Measurements from ENCODE around the gene KCTD11. TPM values are rescaled to one million over a fixed set of nuclear protein-coding genes. Genes with fewer than 3 reads are reported as not detected.

The KCTD11 gene
- total and polyA plus RNA-seq, 8 donors, result 3.4 to 7.2 (median 5.3) TPM

DNA sequence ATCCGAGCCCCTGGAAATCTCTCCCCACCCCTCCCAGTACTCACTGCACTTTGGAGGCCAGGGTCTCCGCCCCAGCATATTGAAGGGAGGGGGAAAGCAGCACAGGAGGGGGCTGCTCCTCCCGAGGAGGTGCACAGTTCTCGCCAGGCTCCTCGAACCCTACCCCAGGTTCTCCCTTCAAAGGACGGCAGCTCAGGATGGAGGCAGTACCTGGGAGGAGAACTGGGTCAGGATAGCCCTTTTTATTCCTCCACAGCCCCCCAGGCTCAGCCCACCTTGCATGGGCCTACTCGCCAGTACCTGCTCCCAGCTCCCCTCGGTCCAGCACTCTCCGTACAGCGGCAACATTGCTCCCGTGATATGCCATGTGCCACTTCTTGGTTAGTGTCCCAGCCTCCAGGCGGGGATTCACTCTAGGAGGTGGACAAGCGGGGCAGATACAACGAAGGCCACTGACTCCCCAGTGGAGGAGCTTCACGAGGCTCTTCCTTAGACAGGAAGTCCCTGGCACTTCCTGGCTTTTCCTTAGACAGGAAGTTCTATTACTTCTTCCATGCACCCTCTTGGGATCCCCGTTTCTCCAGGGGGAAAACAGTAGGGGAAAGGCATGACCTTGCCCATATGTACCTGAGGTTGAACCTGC is 34.7 kb upstream of the KCTD11 start:
- H3K27ac ChIP-seq, result no peak overlapping the region
- no peaks in the 10 kb centered on the region for H3K9me3 ChIP-seq
- FAIRE-seq (no peak), DNase-seq (peak in 2 of 6 donors; percentile 45 to 55), ATAC-seq (no peak)
- H3K27me3 ChIP-seq, result no peaks in the 10 kb centered on the region
- peaks cover 12 to 23% (median 15%) of the 10 kb centered on the region in 3 donors for H3K4me1 ChIP-seq
- no peak overlapping the region for H3K4me3 ChIP-seq
- intact Hi-C loops (cut with DNase I), result loop anchor here in 1 of 3 donors (10.0 kb wide), 1 partner anchor 52 kb away; the partner anchor contains the start of gene CLDN7
- WGBS, 2 donors, result 82 to 90% methylated on average over 16 of the region's 16 CpGs
- TF ChIP-seq, protein P1, sequence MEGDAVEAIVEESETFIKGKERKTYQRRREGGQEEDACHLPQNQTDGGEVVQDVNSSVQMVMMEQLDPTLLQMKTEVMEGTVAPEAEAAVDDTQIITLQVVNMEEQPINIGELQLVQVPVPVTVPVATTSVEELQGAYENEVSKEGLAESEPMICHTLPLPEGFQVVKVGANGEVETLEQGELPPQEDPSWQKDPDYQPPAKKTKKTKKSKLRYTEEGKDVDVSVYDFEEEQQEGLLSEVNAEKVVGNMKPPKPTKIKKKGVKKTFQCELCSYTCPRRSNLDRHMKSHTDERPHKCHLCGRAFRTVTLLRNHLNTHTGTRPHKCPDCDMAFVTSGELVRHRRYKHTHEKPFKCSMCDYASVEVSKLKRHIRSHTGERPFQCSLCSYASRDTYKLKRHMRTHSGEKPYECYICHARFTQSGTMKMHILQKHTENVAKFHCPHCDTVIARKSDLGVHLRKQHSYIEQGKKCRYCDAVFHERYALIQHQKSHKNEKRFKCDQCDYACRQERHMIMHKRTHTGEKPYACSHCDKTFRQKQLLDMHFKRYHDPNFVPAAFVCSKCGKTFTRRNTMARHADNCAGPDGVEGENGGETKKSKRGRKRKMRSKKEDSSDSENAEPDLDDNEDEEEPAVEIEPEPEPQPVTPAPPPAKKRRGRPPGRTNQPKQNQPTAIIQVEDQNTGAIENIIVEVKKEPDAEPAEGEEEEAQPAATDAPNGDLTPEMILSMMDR (IDR thresholded peaks at IDR 0.05), result no peak
- peaks cover 0 to 37% (median 28%) of the 10 kb centered on the region in 3 donors for H3K36me3 ChIP-seq

- FAIRE-seq, result no peak
- peak in 2 of 6 donors; percentile 15 to 70 for DNase-seq
- Histone ChIP-seq H3K27me3 (no peaks in the 10 kb centered on the region), H3K4me1 (peaks cover 7 to 18% (median 15%) of the 10 kb centered on the region in 3 donors), H3K9me3 (no peaks in the 10 kb centered on the region), H3K4me3 (no peak overlapping the region), H3K36me3 (peaks cover 0 to 39% (median 18%) of the 10 kb centered on the region in 3 donors), H3K27ac (no peak overlapping the region)
- intact Hi-C loops (cut with DNase I), result loop anchor here in 1 of 3 donors (10.0 kb wide), 1 partner anchor 53 kb away; the partner anchor contains the start of gene CLDN7
- no peak for ATAC-seq
- TF ChIP-seq, protein P1 (IDR thresholded peaks at IDR 0.05), result no peak
- WGBS, 2 donors, result 91 to 93% methylated on average over 13 of the region's 13 CpGs
Observed at GRCh38 chr17:7318121-7318860, 33.7 kb upstream of the KCTD11 start.

DNA sequence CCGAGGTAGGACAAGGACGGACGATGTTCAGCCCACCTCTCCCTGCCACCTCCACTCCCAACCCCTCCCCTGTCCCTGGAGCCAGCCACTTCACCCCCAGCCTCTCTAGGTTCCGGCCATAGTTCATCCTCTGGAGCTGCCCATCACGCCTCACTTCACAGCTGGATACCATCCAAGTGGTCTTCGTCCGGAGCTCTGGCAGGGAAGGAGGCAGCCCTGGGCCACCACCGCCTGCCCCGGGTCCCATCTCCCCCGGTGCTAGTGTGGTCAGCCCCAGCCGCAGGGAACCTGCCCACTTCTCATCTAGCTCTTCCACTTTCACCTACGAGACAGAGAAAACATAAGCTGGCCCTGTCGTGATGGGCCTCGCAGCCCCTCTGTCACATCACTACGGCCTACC is 30.5 kb upstream of the KCTD11 start:
- 89 to 92% methylated on average over 15 of the region's 15 CpGs for WGBS, 2 donors
- intact Hi-C loops (cut with DNase I), result no loop called here
- DNase-seq, result peak in 1 of 6 donors; percentile 47

DNA sequence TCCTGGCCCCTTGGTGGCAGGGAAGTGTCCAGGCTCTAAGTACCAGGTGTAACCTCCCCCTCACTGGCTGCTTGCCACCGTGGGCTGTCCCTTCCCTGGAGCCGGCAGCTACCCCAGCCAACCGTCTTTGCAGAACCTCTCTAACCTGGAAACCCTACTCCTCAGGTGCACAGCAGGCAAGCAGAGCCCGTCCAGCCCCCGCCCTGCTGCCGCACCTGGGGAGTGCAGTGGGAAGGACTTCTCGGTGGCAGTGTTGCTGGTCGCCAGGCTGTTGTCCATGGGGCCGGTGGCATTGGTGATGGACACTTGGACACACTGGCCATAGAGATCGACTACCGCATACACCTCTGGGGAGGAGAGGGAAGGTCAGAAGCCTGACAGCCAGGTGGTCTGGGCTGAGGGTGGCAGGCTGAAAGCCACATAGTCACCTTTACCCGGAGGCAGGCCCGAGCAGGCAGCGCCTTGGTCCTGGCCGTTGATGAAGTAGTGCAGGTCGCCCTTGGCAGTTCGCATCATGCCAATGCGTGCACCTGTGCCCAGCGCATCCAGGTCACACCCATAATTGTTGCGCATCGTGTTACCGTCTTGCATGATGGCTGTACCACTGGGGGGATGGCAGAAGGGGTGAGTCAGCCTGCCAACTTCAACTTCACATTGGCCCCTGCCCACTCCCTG is 29.3 kb upstream of the KCTD11 start:
- intact Hi-C loops (cut with DNase I), result no loop called here
- Histone ChIP-seq H3K4me1 (no peaks in the 10 kb centered on the region), H3K27me3 (no peaks in the 10 kb centered on the region), H3K36me3 (peaks cover 0 to 36% (median 9%) of the 10 kb centered on the region in 3 donors), H3K9me3 (no peaks in the 10 kb centered on the region), H3K4me3 (no peak overlapping the region), H3K27ac (no peak overlapping the region)
- FAIRE-seq (no peak), DNase-seq (peak in 1 of 6 donors; percentile 56), ATAC-seq (no peak)
- TF ChIP-seq, protein P1 (IDR thresholded peaks at IDR 0.05), result no peak
- WGBS, 2 donors, result 86 to 89% methylated on average over 22 of the region's 22 CpGs

More for the DNA sequence above, 30.5 kb upstream of the KCTD11 start:
- no peak for ATAC-seq
- H3K36me3 ChIP-seq, result peaks cover 0 to 39% (median 10%) of the 10 kb centered on the region in 3 donors
- no peaks in the 10 kb centered on the region for H3K4me1 ChIP-seq
- FAIRE-seq, result no peak
- H3K27ac ChIP-seq, result no peak overlapping the region
- TF ChIP-seq, protein P1 (IDR thresholded peaks at IDR 0.05), result no peak
- H3K27me3 ChIP-seq, result no peaks in the 10 kb centered on the region
- H3K9me3 ChIP-seq, result no peaks in the 10 kb centered on the region
- no peak overlapping the region for H3K4me3 ChIP-seq
